Measurements from ENCODE around the gene CDC45.

Gene CDC45

DNA sequence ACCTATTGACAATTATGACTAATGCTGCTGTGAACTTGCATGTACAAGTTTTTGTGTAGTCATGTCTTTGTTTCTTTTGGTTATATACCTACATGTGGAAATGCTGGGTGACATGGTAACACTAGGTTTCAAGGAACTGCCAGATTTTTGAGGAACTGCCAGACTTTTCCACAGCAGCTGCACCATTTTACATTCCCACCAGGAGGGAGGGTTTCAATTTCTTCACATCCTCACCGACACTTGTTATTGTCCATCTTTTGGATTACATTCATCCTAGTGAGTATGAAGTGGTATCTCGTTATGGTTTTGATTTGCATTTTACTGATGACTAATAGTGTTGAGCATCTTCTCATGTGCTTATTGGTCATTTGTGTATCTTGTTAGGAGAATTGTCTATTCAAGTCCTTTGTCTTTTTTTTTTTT, 31.2 kb downstream of the CDC45 start:
- no peak overlapping the region for H3K4me3 ChIP-seq (ENCODE audit: low read length)
- no peak for TF ChIP-seq CTCF (conservative IDR thresholded peaks at IDR 0.05; ENCODE audit: low read length)
- DNase-seq (ENCODE audit: low read depth): no peak

- DNase-seq (ENCODE audit: low read depth): no peak
- H3K4me3 ChIP-seq (ENCODE audit: low read length): no peak overlapping the region
- no peak for TF ChIP-seq CTCF (conservative IDR thresholded peaks at IDR 0.05; ENCODE audit: low read length)
Observed at GRCh38 chr22:19513823-19514222, 34.1 kb downstream of the CDC45 start.

- H3K4me3 ChIP-seq (ENCODE audit: low read length): no peak overlapping the region
- no peak for DNase-seq (ENCODE audit: low read depth)
- TF ChIP-seq CTCF (conservative IDR thresholded peaks at IDR 0.05; ENCODE audit: low read length): no peak
Observed at GRCh38 chr22:19514831-19515565, 35.3 kb downstream of the CDC45 start.

- no peak for DNase-seq (ENCODE audit: low read depth)
- no peak for TF ChIP-seq CTCF (conservative IDR thresholded peaks at IDR 0.05; ENCODE audit: low read length)
Observed at GRCh38 chr22:19515654-19516377, 36.1 kb downstream of the CDC45 start.

DNA sequence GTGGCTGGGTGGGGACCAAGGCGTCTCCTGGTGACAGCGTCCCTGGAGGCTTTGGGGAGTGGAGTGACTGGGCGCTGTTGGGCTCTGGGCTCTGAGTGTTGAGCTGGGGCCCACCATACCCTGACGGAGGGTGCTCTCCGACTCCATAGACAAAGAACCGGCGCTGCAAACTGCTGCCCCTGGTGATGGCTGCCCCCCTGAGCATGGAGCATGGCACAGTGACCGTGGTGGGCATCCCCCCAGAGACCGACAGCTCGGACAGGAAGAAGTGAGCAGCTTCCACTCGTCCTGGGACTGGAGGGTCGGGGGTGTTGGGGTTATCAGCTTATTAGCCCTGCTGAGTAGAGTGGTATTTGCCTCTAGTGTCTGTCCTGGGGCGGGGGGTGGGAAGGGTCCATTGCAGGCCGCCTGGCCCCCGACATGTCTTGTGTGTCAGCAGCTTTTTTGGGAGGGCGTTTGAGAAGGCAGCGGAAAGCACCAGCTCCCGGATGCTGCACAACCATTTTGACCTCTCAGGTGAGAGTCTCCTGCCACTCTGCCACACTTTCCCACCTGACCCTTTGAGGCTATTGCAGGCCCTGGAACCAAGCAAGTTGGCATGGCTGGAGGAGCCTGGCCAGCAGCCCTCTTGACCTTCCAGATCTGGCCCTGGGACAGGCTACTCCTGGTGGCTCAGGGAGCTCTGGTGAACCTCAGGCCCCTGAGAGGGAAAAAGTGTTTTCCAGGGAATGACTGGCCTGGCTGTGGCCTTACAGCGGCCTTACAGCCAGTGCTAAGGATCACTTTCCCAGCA, 36.9 kb downstream of the CDC45 start:
- no peak for TF ChIP-seq CTCF (conservative IDR thresholded peaks at IDR 0.05; ENCODE audit: low read length)
- no peak for DNase-seq (ENCODE audit: low read depth)
- no peak overlapping the region for H3K4me3 ChIP-seq (ENCODE audit: low read length)

More at GRCh38 chr22:19515654-19516377, 36.1 kb downstream of the CDC45 start:
- H3K4me3 ChIP-seq (ENCODE audit: low read length): no peak overlapping the region

- H3K4me3 ChIP-seq (ENCODE audit: low read length): no peak overlapping the region
- DNase-seq (ENCODE audit: low read depth): no peak
- TF ChIP-seq CTCF (conservative IDR thresholded peaks at IDR 0.05; ENCODE audit: low read length): no peak
Observed at GRCh38 chr22:19517171-19517500, 37.4 kb downstream of the CDC45 start.

Data from AG10803 (cell line).